ENCODE measurements around the gene CCDC18.

Gene CCDC18

GRCh38 chr1:93180723-93181613 lies at the start of gene CCDC18:
TSS of gene CCDC18 (plus strand) at chr1:93180724. CDS start at chr1:93183362, 2,638 bp downstream.
- Histone ChIP-seq H3K9me2 (replicated peaks; ENCODE audit: low read depth, low read length) (no peaks in the 10 kb centered on the region), H2AFZ (ENCODE audit: low read length) (peak within 1 kb of the TSS; percentile 88), H3K4me2 (ENCODE audit: low read depth, low read length, poor library complexity, severe bottlenecking) (peak within 1 kb of the TSS; percentile 93), H3K79me2 (ENCODE audit: insufficient read depth, low read length) (peaks cover 87% of the 10 kb centered on the region), H4K20me1 (ENCODE audit: insufficient read depth, low read length, poor library complexity, severe bottlenecking) (peaks cover 60% of the 10 kb centered on the region), H3K36me3 (ENCODE audit: insufficient read depth, low read length) (no peaks in the 10 kb centered on the region), H3K4me3 (ENCODE audit: low read length, poor library complexity, severe bottlenecking) (peak within 1 kb of the TSS; percentile 87), H3K9ac (ENCODE audit: low read depth, low read length, poor library complexity, severe bottlenecking) (peak within 1 kb of the TSS; percentile 98), H3K4me1 (ENCODE audit: insufficient read depth, low read length, poor library complexity, severe bottlenecking) (peaks cover 63% of the 10 kb centered on the region), H3K27me3 (ENCODE audit: insufficient read depth, low read length, poor library complexity, severe bottlenecking) (no peaks in the 10 kb centered on the region), H3K9me3 (ENCODE audit: insufficient read depth, low read depth, low read length) (no peaks in the 10 kb centered on the region), H3F3A (ENCODE audit: low read depth) (no peaks in the 10 kb centered on the region)
- no peak for TF ChIP-seq CTCF (conservative IDR thresholded peaks at IDR 0.05; ENCODE audit: low read length)
- no peak for TF ChIP-seq EZH2phosphoT487 (IDR thresholded peaks at IDR 0.05; ENCODE audit: borderline replicate concordance)

GRCh38 chr1:93132638-93133037 lies 47.9 kb upstream of the CCDC18 start:
- H3F3A ChIP-seq (ENCODE audit: low read depth): no peaks in the 10 kb centered on the region
- H3K9me3 ChIP-seq (ENCODE audit: insufficient read depth, low read depth, low read length): no peaks in the 10 kb centered on the region
- no peaks in the 10 kb centered on the region for H3K27me3 ChIP-seq (ENCODE audit: insufficient read depth, low read length, poor library complexity, severe bottlenecking)
- peaks cover 11% of the 10 kb centered on the region for H4K20me1 ChIP-seq (ENCODE audit: insufficient read depth, low read length, poor library complexity, severe bottlenecking)
- H3K9ac ChIP-seq (ENCODE audit: low read depth, low read length, poor library complexity, severe bottlenecking): no peak overlapping the region
- peaks cover 97% of the 10 kb centered on the region for H3K36me3 ChIP-seq (ENCODE audit: insufficient read depth, low read length)
- H3K4me2 ChIP-seq (ENCODE audit: low read depth, low read length, poor library complexity, severe bottlenecking): no peak overlapping the region
- no peaks in the 10 kb centered on the region for H3K9me2 ChIP-seq (replicated peaks; ENCODE audit: low read depth, low read length)
- 0 out of 2 replicates have a peak, but pooled peaks cover 5% of the 10 kb centered on the region for H3K79me2 ChIP-seq (ENCODE audit: insufficient read depth, low read length)
- TF ChIP-seq CTCF (conservative IDR thresholded peaks at IDR 0.05; ENCODE audit: low read length) (no peak), EZH2phosphoT487 (IDR thresholded peaks at IDR 0.05; ENCODE audit: borderline replicate concordance) (no peak)
- no peak overlapping the region for H2AFZ ChIP-seq (ENCODE audit: low read length)
- no peak overlapping the region for H3K4me3 ChIP-seq (ENCODE audit: low read length, poor library complexity, severe bottlenecking)
- no peaks in the 10 kb centered on the region for H3K4me1 ChIP-seq (ENCODE audit: insufficient read depth, low read length, poor library complexity, severe bottlenecking)

- peaks cover 89% of the 10 kb centered on the region for H3K36me3 ChIP-seq (ENCODE audit: insufficient read depth, low read length)
- no peak overlapping the region for H3K4me3 ChIP-seq (ENCODE audit: low read length, poor library complexity, severe bottlenecking)
- no peaks in the 10 kb centered on the region for H3K4me1 ChIP-seq (ENCODE audit: insufficient read depth, low read length, poor library complexity, severe bottlenecking)
- no peak for TF ChIP-seq EZH2phosphoT487 (IDR thresholded peaks at IDR 0.05; ENCODE audit: borderline replicate concordance)
- TF ChIP-seq CTCF (conservative IDR thresholded peaks at IDR 0.05; ENCODE audit: low read length): no peak
- H4K20me1 ChIP-seq (ENCODE audit: insufficient read depth, low read length, poor library complexity, severe bottlenecking): peaks cover 6% of the 10 kb centered on the region
- H3F3A ChIP-seq (ENCODE audit: low read depth): no peaks in the 10 kb centered on the region
- no peak overlapping the region for H2AFZ ChIP-seq (ENCODE audit: low read length)
- 0 out of 2 replicates have a peak, but pooled peaks cover 1% of the 10 kb centered on the region for H3K79me2 ChIP-seq (ENCODE audit: insufficient read depth, low read length)
- no peak overlapping the region for H3K4me2 ChIP-seq (ENCODE audit: low read depth, low read length, poor library complexity, severe bottlenecking)
- no peaks in the 10 kb centered on the region for H3K9me3 ChIP-seq (ENCODE audit: insufficient read depth, low read depth, low read length)
- H3K9ac ChIP-seq (ENCODE audit: low read depth, low read length, poor library complexity, severe bottlenecking): no peak overlapping the region
- H3K9me2 ChIP-seq (replicated peaks; ENCODE audit: low read depth, low read length): no peaks in the 10 kb centered on the region
- no peaks in the 10 kb centered on the region for H3K27me3 ChIP-seq (ENCODE audit: insufficient read depth, low read length, poor library complexity, severe bottlenecking)
Measured at GRCh38 chr1:93136445-93136844, 44.1 kb upstream of the CCDC18 start.
